PC-9 (cell line): ENCODE data around the gene PIP4P1. TPM values are rescaled to one million over a fixed set of nuclear protein-coding genes. Genes with fewer than 3 reads are reported as not detected.
"Not testable (repeated sequence)": the region's sequence is repeated elsewhere in the genome, so short reads cannot be mapped to it uniquely, and the experiment has no call there.

ENCODE experiments used
- BruUV-seq: library from RNA; stranded (reverse); fragments of 400-500 nt; replicated peaks from 2 replicates; lab custom pipeline; 2021; lab: Mats Ljungman, UMichigan
- CTCF ChIA-PET: fragments of 300-600 bp; sonication (Branson Sonifier 250); formaldehyde crosslinking; loops from one replicate; lab custom pipeline; 2022; ENCODE audit warnings: antibody characterized with exemption; lab: Charles Lee
- POLR2A ChIA-PET: fragments of 300-600 bp; sonication (Branson Sonifier 250); formaldehyde crosslinking; loops from one replicate; lab custom pipeline; 2022; ENCODE audit warnings: antibody characterized with exemption; ENCODE audit not compliant: unreplicated experiment; lab: Charles Lee
- DNase-seq, 2 experiments: peaks; one replicate each; pipeline versions ENCODE4 v3.0.0 to v3.0.0-alpha.2; 2015 to 2022; ENCODE audit warnings: mixed read lengths in 1 of 2
- H2AFZ ChIP-seq: fragments of 200-600 bp; sonication (generic); 2 replicates; pipeline ENCODE4 v1.8.1; 2017; ENCODE audit warnings: antibody characterized with exemption
- H3F3A ChIP-seq: fragments of 200-600 bp; sonication (generic); 2 replicates; pipeline ENCODE4 v1.8.1; 2017; ENCODE audit warnings: antibody characterized with exemption, mild to moderate bottlenecking, low read depth; ENCODE audit not compliant: insufficient read depth
- H3K27ac ChIP-seq: fragments of 200-600 bp; sonication (generic); 2 replicates; pipeline ENCODE4 v1.6.1; 2016; ENCODE audit warnings: mixed run types
- H3K27me3 ChIP-seq: fragments of 200-600 bp; sonication (generic); 2 replicates; pipeline ENCODE4 v1.6.1; 2016; ENCODE audit warnings: low read depth, mixed run types; ENCODE audit not compliant: insufficient read depth
- H3K36me3 ChIP-seq: fragments of 200-600 bp; sonication (generic); 2 replicates; pipeline ENCODE4 v1.6.1; 2016; ENCODE audit warnings: low read depth, mixed run types
- H3K4me1 ChIP-seq: fragments of 200-600 bp; sonication (generic); replicated peaks from 2 replicates; pipeline ENCODE4 v1.6.1; 2016; ENCODE audit warnings: mixed run types; ENCODE audit not compliant: insufficient read depth
- H3K4me2 ChIP-seq: fragments of 200-600 bp; sonication (generic); 2 replicates; pipeline ENCODE4 v1.6.1; 2017; ENCODE audit warnings: mixed run types
- H3K4me3 ChIP-seq: fragments of 200-600 bp; sonication (generic); 2 replicates; pipeline ENCODE4 v1.6.1; 2016; ENCODE audit warnings: mixed run types
- H3K79me2 ChIP-seq: fragments of 200-600 bp; sonication (generic); 2 replicates; pipeline ENCODE4 v1.6.1; 2017; ENCODE audit warnings: low read depth, mixed run types
- H3K9me2 ChIP-seq: fragments of 200-600 bp; sonication (generic); 2 replicates; pipeline ENCODE4 v1.8.1; 2017; ENCODE audit warnings: mild to moderate bottlenecking; ENCODE audit not compliant: insufficient read depth
- H3K9me3 ChIP-seq: fragments of 200-600 bp; sonication (generic); 2 replicates; pipeline ENCODE4 v1.8.1; 2016; ENCODE audit warnings: low read depth; ENCODE audit not compliant: insufficient read depth
- H4K20me1 ChIP-seq: fragments of 200-600 bp; sonication (generic); 2 replicates; pipeline ENCODE4 v1.8.1; 2017; ENCODE audit not compliant: insufficient read depth
- EZH2 ChIP-seq: fragments of 200-600 bp; sonication (generic); IDR thresholded peaks from 2 replicates; pipeline ENCODE4 v1.8.0; 2017; ENCODE audit warnings: antibody characterized with exemption, low read depth
- intact Hi-C: fragments of 100-400 bp; cut with micrococcal nuclease; formaldehyde crosslinking; loops from one replicate; pipeline ENCODE4 v1.10.0; 2022; ENCODE audit not compliant: unreplicated experiment
- total RNA-seq: library from RNA; stranded (reverse); gene quantifications from 2 replicates; pipeline ENCODE4 v1.2.3, GENCODE V29; 2021
- TF ChIP-seq, protein P1 (sequence below): fragments of 200-600 bp; sonication (generic); conservative IDR thresholded peaks from 2 replicates; pipeline ENCODE4 v1.6.1; 2017; ENCODE audit warnings: mixed run types, antibody characterized with exemption, mild to moderate bottlenecking, moderate library complexity

Gene PIP4P1
- total RNA-seq, 1 experiment from 2014 or later = 20.1 TPM

DNA sequence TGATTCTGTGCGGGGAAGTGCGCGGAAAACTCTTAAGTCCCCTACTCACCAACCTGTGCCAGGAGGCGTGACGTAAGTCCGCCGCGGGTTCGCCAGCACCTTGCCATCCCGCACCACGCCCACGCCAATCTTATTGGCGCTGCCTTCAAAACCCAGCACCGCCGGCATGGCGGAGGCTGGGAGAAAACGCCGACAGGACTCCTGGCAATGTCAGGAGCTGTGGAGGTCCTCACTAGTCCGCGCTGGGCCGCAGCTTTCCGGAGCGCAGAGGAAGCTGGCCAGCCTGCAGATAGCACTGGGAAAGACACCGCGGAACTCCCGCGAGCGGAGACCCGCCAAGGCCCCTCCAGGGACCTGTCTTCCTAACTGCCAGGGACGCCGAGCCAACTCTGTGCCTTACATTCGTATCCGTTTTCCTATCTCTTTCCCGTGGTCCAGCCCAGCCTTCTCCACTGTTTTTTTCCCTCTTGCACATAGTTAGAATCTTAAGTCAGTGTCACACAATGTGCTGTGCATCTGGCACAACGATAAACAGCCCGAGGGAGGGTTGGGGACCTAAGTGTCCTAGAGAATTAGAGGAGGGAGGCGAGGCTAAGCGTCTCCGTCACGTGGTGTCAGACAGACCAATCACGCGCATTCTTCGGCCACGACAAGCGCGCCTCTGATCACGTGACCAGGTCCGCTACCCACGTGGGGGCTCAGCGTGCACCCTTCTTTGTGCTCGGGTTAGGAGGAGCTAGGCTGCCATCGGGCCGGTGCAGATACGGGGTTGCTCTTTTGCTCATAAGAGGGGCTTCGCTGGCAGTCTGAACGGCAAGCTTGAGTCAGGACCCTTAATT lies 6.5 kb downstream of the PIP4P1 start, which contains the start of the genes APEX1 and OSGEP:
TSS of gene APEX1 (plus strand) at position 711 of the 839 bp plus-strand sequence. CDS start 420 bp downstream, outside the sequence.
TSS of gene OSGEP (minus strand) at position 297 of the 839 bp plus-strand sequence. CDS start at position 168, 129 bp downstream.
- Histone ChIP-seq H3K4me1 (peaks cover 16% of the 10 kb centered on the region), H3F3A (peaks cover 9% of the 10 kb centered on the region), H3K9me3 (no peaks in the 10 kb centered on the region), H3K4me3 (peak within 1 kb of the TSS; percentile 77), H3K79me2 (peaks cover 48% of the 10 kb centered on the region), H3K36me3 (peaks cover 9% of the 10 kb centered on the region; the same call in 1 of the 2 replicates), H3K9me2 (no peaks in the 10 kb centered on the region), H3K4me2 (peak within 1 kb of the TSS; percentile 70), H4K20me1 (no peaks in the 10 kb centered on the region), H2AFZ (peak within 1 kb of the TSS; percentile 92), H3K27me3 (no peaks in the 10 kb centered on the region), H3K27ac (peak within 1 kb of the TSS; percentile 72)
- CTCF ChIA-PET = interaction anchor here (0.6 to 0.7 kb wide), 2 partner anchors 112 to 226 kb away, joined by 3 read pairs; partner anchors contain the start of gene PARP2
- no TSS peak for BruUV-seq
- intact Hi-C loops = loop anchor here (1.0 to 10.0 kb wide), 3 partner anchors 41 to 150 kb away; partner anchors contain the start of gene TEP1
- POLR2A ChIA-PET = interaction anchor here (0.5 to 1.0 kb wide), 7 partner anchors 23 to 346 kb away, joined by 3 to 28 read pairs (median 4); partner anchors contain the start of gene PARP2
- TF ChIP-seq, protein P1, sequence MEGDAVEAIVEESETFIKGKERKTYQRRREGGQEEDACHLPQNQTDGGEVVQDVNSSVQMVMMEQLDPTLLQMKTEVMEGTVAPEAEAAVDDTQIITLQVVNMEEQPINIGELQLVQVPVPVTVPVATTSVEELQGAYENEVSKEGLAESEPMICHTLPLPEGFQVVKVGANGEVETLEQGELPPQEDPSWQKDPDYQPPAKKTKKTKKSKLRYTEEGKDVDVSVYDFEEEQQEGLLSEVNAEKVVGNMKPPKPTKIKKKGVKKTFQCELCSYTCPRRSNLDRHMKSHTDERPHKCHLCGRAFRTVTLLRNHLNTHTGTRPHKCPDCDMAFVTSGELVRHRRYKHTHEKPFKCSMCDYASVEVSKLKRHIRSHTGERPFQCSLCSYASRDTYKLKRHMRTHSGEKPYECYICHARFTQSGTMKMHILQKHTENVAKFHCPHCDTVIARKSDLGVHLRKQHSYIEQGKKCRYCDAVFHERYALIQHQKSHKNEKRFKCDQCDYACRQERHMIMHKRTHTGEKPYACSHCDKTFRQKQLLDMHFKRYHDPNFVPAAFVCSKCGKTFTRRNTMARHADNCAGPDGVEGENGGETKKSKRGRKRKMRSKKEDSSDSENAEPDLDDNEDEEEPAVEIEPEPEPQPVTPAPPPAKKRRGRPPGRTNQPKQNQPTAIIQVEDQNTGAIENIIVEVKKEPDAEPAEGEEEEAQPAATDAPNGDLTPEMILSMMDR = no peak
- TF ChIP-seq EZH2 = no peak
- DNase-seq = peak; percentile 91 to 92

DNA sequence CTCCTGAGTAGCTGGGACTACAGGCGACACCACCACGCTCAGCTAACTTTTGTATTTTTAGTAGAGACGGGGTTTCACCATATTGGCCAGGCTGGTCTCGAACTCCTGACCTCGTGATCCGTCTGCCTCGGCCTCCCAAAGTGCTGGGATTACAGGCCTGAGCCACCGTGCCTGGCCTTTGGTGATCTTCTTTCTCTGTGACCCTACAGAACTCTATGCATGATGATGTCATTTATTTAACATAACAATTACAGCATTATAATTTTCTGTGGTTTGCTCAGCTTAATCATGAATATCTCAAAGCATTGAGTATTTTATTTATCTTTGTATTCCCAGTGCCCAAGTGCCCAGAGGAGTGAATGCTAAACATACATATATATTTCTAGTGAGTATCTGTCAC lies 8.4 kb downstream of the PIP4P1 start:
- H3K36me3 ChIP-seq, H3K4me3 ChIP-seq, H3K9me2 ChIP-seq, DNase-seq, POLR2A ChIA-PET, H3K27ac ChIP-seq, H2AFZ ChIP-seq, H3K27me3 ChIP-seq, H4K20me1 ChIP-seq, H3F3A ChIP-seq, H3K9me3 ChIP-seq, BruUV-seq: not testable (repeated sequence)
- peak overlapping the region; percentile 70; the same call in 1 of the 2 replicates for H3K4me2 ChIP-seq
- intact Hi-C loops = loop anchor here (10.0 kb wide), 1 partner anchor 152 kb away; no protein-coding TSS in a partner anchor
- CTCF ChIA-PET = interaction anchor here (0.6 to 0.7 kb wide), 2 partner anchors 17 to 37 kb away, joined by 3 to 5 read pairs; no protein-coding TSS in a partner anchor
- H3K79me2 ChIP-seq = peaks cover 33% of the 10 kb centered on the region
- H3K4me1 ChIP-seq = peaks cover 15% of the 10 kb centered on the region

DNA sequence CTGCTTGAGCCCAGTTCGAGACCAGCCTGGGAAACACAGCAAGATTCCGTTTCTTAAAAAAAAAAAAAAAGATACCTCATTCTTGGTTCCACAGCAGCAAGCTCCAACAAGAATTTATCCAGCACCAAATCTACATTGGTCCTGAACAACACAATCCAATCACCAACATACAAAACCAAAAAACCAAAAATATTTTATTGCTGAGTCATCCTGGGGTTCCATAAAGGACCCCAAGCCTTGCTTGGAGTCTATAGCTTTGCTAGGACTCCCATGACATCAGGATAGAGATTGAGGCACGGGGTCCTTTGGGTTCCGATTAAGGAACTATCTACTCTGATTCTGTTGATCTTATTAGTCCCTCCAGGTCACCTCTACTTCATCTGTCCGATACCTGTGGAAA lies 14.3 kb downstream of the PIP4P1 start:
- Histone ChIP-seq H3K9me3 (no peaks in the 10 kb centered on the region), H3K27me3 (no peaks in the 10 kb centered on the region), H3K4me2 (no peak overlapping the region), H3K36me3 (peaks cover 5% of the 10 kb centered on the region; the same call in 1 of the 2 replicates), H2AFZ (no peak overlapping the region), H3K79me2 (no peaks in the 10 kb centered on the region), H3K27ac (no peak overlapping the region), H3K4me1 (no peaks in the 10 kb centered on the region), H3K4me3 (no peak overlapping the region), H3K9me2 (no peaks in the 10 kb centered on the region), H4K20me1 (no peaks in the 10 kb centered on the region), H3F3A (no peaks in the 10 kb centered on the region)
- TF ChIP-seq, protein P1 = no peak
- TF ChIP-seq EZH2 = no peak
- DNase-seq = no peak
- ChIA-PET POLR2A (no interaction called here), CTCF (no interaction called here)
- intact Hi-C loops = no loop called here
- BruUV-seq = no TSS peak

DNA sequence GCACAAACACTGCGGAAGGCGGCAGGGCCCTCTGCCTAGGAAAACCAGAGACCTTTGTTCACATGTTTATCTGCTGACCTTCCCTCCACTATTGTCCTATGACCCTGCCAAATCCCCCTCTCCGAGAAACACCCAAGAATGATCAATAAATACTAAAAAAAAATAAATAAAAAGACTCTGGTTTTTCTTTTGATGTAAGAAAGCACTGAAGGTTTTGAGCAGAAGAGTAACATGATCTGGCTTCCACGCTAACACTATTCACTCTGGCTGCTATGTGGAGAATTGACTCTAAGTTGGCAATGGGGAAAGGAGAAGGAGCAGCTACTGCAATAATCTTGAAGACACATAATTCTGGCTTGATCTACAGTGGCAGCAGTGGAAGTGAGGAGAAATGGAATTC lies 17.6 kb downstream of the PIP4P1 start:
- BruUV-seq, H3K9me2 ChIP-seq, H3K4me2 ChIP-seq, H3K9me3 ChIP-seq, H4K20me1 ChIP-seq, H2AFZ ChIP-seq, DNase-seq, intact Hi-C loops, H3K79me2 ChIP-seq, H3K27ac ChIP-seq, H3K4me3 ChIP-seq, H3K4me1 ChIP-seq, H3K27me3 ChIP-seq, H3F3A ChIP-seq, CTCF ChIA-PET, H3K36me3 ChIP-seq, POLR2A ChIA-PET: not testable (repeated sequence)
